ENCODE measurements around the gene GPR34.

- TF ChIP-seq CTCF (IDR thresholded peaks at IDR 0.05; ENCODE audit: poor library complexity, severe bottlenecking) (no peak), TAF1 (IDR thresholded peaks at IDR 0.05; ENCODE audit: low read depth) (no peak), EZH2 (IDR thresholded peaks at IDR 0.05; ENCODE audit: borderline replicate concordance, insufficient read depth, low read length, poor library complexity, severe bottlenecking) (no peak), POLR2AphosphoS5 (IDR thresholded peaks at IDR 0.05) (no peak), MXI1 (conservative IDR thresholded peaks at IDR 0.05; ENCODE audit: poor library complexity, severe bottlenecking) (no peak), RAD21 (conservative IDR thresholded peaks at IDR 0.05) (no peak)
These were observed at the start of gene GPR34 for GRCh38 chrX:41688835-41689234.
